Endodermal cell (in vitro differentiated cells): ENCODE results near the gene PGBD5. TPM values are rescaled to one million over a fixed set of nuclear protein-coding genes. Genes with fewer than 3 reads are reported as not detected.
A peak's percentile ranks its signal among the peaks of the same experiment; 100 is the strongest.

ENCODE experiments used
- DNase-seq: peaks from one replicate; pipeline ENCODE4 v3.0.0-alpha.2; 2017
- H3K27ac ChIP-seq: 2 replicates; pipeline ENCODE4 v1.5.1; 2013; ENCODE audit warnings: mild to moderate bottlenecking, low read depth, low read length, moderate library complexity
- H3K27me3 ChIP-seq: 2 replicates; pipeline ENCODE4 v1.6.1; 2013; ENCODE audit warnings: mild to moderate bottlenecking, low read length, moderate library complexity; ENCODE audit not compliant: insufficient read depth, control insufficient read depth, poor library complexity, severe bottlenecking
- H3K36me3 ChIP-seq: 2 replicates; pipeline ENCODE4 v1.7.0; 2013; ENCODE audit warnings: mild to moderate bottlenecking, low read length, moderate library complexity; ENCODE audit not compliant: control insufficient read depth, insufficient read depth
- H3K4me1 ChIP-seq: one replicate; pipeline ENCODE4 v1.7.0; 2013; ENCODE audit warnings: low read length; ENCODE audit not compliant: control insufficient read depth, insufficient read depth
- H3K4me3 ChIP-seq: 2 replicates; pipeline ENCODE4 v1.5.1; 2013; ENCODE audit warnings: mild to moderate bottlenecking, low read length, moderate library complexity
- H3K9ac ChIP-seq: 2 replicates; pipeline ENCODE4 v1.6.1; 2013; ENCODE audit warnings: mild to moderate bottlenecking, low read length, moderate library complexity; ENCODE audit not compliant: poor library complexity, severe bottlenecking; ENCODE audit errors: extremely low read depth
- H3K9me3 ChIP-seq: 2 replicates; pipeline ENCODE4 v1.6.1; 2013; ENCODE audit warnings: mild to moderate bottlenecking, low read length, moderate library complexity; ENCODE audit not compliant: control insufficient read depth
- H3K27ac Mint-ChIP-seq: 2 replicates; pipeline ENCODE4 v1.8.0; 2020; ENCODE audit warnings: mixed read lengths
- H3K27me3 Mint-ChIP-seq: 2 replicates; pipeline ENCODE4 v1.8.0; 2021; ENCODE audit warnings: mild to moderate bottlenecking, mixed read lengths; ENCODE audit not compliant: insufficient read depth
- H3K36me3 Mint-ChIP-seq: 2 replicates; pipeline ENCODE4 v1.8.0; 2020; ENCODE audit warnings: low read depth, mixed read lengths
- H3K4me1 Mint-ChIP-seq: 2 replicates; pipeline ENCODE4 v1.8.0; 2020; ENCODE audit warnings: mixed read lengths
- H3K4me3 Mint-ChIP-seq: 2 replicates; pipeline ENCODE4 v1.8.0; 2020; ENCODE audit warnings: mild to moderate bottlenecking, moderate library complexity, mixed read lengths
- H3K9me3 Mint-ChIP-seq: 2 replicates; pipeline ENCODE4 v1.8.0; 2020; ENCODE audit warnings: mild to moderate bottlenecking, mixed read lengths
- CTCF ChIP-seq: fragments of 200-600 bp; sonication (generic); conservative IDR thresholded peaks from 2 replicates; pipeline ENCODE4 v1.5.0; 2021; ENCODE audit warnings: antibody characterized with exemption, mild to moderate bottlenecking
- WGBS, 2 experiments: methylation state at CpG; one replicate each; pipeline versions ENCODE4 v1.1.5 to v1.1.7; 2013; ENCODE audit warnings: missing lambda C conversion rate in 2 of 2, mixed read lengths in 1 of 2; ENCODE audit not compliant: insufficient coverage in 1 of 2, insufficient read length in 1 of 2; 5-methylcytosine and 5-hydroxymethylcytosine counted together
- total RNA-seq, 2 donors: library from RNA; stranded (reverse); fragmentation: NEBNext Ultra II Directional in 1 of 2; extraction: Animal tissue kit (Norgen Biotek cat#: 25700) in 1 of 2; gene quantifications; 2 replicates in 1 of 2; 3 replicates in 1 of 2; pipeline ENCODE4 v1.2.1, GENCODE V29; 2021

Gene PGBD5
- total RNA-seq, 2 donors from 2014 or later: 1.3 to 4.6 TPM

DNA sequence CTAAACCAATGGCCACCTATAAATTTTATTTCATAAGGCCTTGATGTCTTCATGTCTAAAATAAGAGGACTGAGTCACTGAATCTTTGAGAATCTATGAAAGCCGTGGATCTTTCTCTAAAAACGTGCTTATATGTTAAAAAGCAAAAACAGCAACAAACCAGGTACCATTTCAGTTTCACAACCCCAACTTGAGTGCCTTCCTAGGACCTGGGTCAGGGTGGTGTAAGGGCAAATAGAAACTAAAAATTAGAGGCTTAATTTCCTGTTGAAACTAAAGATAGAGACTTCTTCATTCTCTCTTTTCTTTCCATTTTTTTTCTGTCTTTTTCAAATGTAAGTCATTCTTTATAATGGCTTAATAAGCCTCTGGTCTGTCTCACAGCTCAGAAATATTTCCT is 27.2 kb upstream of the PGBD5 start:
- no peak for TF ChIP-seq CTCF
- no peak overlapping the region for H3K27ac ChIP-seq
- DNase-seq: no peak
- Mint-ChIP-seq H3K4me3 (no peak overlapping the region), H3K27ac (no peak overlapping the region), H3K9me3 (no peaks in the 10 kb centered on the region), H3K36me3 (no peaks in the 10 kb centered on the region), H3K27me3 (peaks cover 3% of the 10 kb centered on the region), H3K4me1 (no peaks in the 10 kb centered on the region)
- no peaks in the 10 kb centered on the region for H3K4me1 ChIP-seq
- no peak overlapping the region for H3K4me3 ChIP-seq
- WGBS, 2 experiments: 92% methylated on average over 2 of the region's 2 CpGs; no CpG with 5 or more reads in 1 of the 2 experiments
- H3K36me3 ChIP-seq: no peaks in the 10 kb centered on the region
- no peaks in the 10 kb centered on the region for H3K27me3 ChIP-seq
- H3K9me3 ChIP-seq: no peaks in the 10 kb centered on the region
- no peak overlapping the region for H3K9ac ChIP-seq

DNA sequence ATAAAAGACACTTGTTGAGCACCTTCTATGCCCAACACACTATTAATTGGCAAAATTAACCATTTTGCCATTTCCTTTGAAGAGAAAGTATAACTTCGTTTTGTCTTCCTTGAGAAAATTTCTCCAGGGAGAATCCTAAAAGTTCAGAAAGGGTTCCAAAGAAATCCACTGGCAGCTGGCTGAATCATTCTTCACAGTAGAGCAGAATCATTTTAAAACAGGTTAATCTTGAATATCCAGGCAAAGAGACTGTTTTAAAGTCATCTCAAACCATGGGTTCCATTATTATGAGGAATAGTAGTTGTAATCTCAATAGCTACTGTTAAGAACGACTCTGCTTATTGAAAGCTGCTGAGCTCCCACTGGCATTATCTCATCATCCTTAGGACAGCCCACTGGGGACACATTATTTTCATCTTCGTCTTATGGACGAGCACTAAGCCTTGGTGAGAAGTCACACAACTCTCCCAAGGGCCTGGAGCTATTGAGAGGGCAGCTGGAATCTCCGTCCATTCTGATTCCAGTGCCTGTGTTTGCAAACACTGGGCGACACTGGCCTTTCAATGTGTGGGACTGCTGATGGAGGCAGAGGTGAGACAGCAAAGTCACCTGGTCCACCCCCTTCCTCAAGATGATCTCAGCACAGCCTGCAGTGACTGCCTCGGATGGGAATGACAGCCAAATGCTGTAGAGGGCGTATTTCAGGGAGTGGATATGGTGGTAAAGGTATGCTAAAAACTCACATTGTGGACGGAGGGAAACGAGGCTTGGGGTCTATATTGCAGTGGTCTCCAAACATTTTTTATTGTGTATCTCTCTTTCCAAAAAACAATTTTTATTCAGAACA is 15.3 kb upstream of the PGBD5 start:
- Mint-ChIP-seq H3K4me1 (no peaks in the 10 kb centered on the region), H3K27me3 (peaks cover 11% of the 10 kb centered on the region), H3K27ac (no peak overlapping the region), H3K9me3 (peaks cover 17% of the 10 kb centered on the region), H3K4me3 (no peak overlapping the region), H3K36me3 (peaks cover 4% of the 10 kb centered on the region)
- WGBS, 2 experiments: 75 to 96% methylated on average over 2 to 10 of the region's 10 CpGs
- H3K4me3 ChIP-seq: no peak overlapping the region
- peak; percentile 85 for DNase-seq
- no peak overlapping the region for H3K27ac ChIP-seq
- no peak overlapping the region for H3K9ac ChIP-seq
- H3K9me3 ChIP-seq: peaks cover 13% of the 10 kb centered on the region
- peak; percentile 73 for TF ChIP-seq CTCF
- no peaks in the 10 kb centered on the region for H3K36me3 ChIP-seq
- no peaks in the 10 kb centered on the region for H3K27me3 ChIP-seq
- H3K4me1 ChIP-seq: no peaks in the 10 kb centered on the region

- 100% methylated on average over 1 of the region's 1 CpG; no CpG with 5 or more reads in 1 of the 2 experiments for WGBS, 2 experiments
- H3K4me3 ChIP-seq: no peak overlapping the region
- H3K36me3 ChIP-seq: no peaks in the 10 kb centered on the region
- Mint-ChIP-seq H3K27me3 (peaks cover 11% of the 10 kb centered on the region), H3K36me3 (peaks cover 4% of the 10 kb centered on the region), H3K4me1 (no peaks in the 10 kb centered on the region), H3K9me3 (peaks cover 14% of the 10 kb centered on the region), H3K4me3 (no peak overlapping the region), H3K27ac (no peak overlapping the region)
- no peak for TF ChIP-seq CTCF
- H3K9me3 ChIP-seq: peaks cover 7% of the 10 kb centered on the region
- H3K27me3 ChIP-seq: no peaks in the 10 kb centered on the region
- DNase-seq: no peak
- H3K27ac ChIP-seq: no peak overlapping the region
- no peaks in the 10 kb centered on the region for H3K4me1 ChIP-seq
- H3K9ac ChIP-seq: no peak overlapping the region
Measured at GRCh38 chr1:230435108-230435507, 9.0 kb upstream of the PGBD5 start.
